AG10803 (cell line): ENCODE results near the gene C5orf34.
"Not testable (repeated sequence)": the region's sequence is repeated elsewhere in the genome, so short reads cannot be mapped to it uniquely, and the experiment has no call there.

Source experiments
- DNase-seq: peaks from one replicate; pipeline ENCODE4 v3.0.0; 2010; ENCODE audit warnings: low read depth
- H3K4me3 ChIP-seq: 2 replicates; pipeline ENCODE4 v1.5.1; 2011; ENCODE audit warnings: mild to moderate bottlenecking, low read length, control low read depth
- TF ChIP-seq, protein P1 (sequence below): conservative IDR thresholded peaks from 2 replicates; pipeline ENCODE4 v1.5.1; 2011; ENCODE audit warnings: mild to moderate bottlenecking, low read length, control low read depth, inconsistent platforms

The C5orf34 gene

DNA sequence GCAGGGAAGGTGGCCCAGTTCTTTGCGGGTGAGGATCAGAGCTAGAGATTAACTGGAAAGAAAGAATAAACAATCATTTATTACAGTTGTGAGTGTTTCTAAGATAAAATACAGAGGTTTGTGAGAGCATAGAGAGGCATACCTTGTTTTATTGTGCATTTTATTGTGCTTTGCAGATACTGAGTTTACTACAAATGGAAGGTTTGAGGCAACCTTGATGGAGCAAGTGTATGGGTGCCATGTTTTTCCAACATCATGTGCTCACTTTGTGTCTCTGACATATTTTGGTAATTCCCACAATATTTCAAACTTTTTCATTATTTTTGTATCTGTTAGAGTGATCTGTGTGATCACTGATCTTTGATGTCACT, 715 bp upstream of the C5orf34 start:
- TF ChIP-seq, protein P1, sequence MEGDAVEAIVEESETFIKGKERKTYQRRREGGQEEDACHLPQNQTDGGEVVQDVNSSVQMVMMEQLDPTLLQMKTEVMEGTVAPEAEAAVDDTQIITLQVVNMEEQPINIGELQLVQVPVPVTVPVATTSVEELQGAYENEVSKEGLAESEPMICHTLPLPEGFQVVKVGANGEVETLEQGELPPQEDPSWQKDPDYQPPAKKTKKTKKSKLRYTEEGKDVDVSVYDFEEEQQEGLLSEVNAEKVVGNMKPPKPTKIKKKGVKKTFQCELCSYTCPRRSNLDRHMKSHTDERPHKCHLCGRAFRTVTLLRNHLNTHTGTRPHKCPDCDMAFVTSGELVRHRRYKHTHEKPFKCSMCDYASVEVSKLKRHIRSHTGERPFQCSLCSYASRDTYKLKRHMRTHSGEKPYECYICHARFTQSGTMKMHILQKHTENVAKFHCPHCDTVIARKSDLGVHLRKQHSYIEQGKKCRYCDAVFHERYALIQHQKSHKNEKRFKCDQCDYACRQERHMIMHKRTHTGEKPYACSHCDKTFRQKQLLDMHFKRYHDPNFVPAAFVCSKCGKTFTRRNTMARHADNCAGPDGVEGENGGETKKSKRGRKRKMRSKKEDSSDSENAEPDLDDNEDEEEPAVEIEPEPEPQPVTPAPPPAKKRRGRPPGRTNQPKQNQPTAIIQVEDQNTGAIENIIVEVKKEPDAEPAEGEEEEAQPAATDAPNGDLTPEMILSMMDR = no peak
- H3K4me3 ChIP-seq = peak overlapping the region; percentile 84
- no peak for DNase-seq

DNA sequence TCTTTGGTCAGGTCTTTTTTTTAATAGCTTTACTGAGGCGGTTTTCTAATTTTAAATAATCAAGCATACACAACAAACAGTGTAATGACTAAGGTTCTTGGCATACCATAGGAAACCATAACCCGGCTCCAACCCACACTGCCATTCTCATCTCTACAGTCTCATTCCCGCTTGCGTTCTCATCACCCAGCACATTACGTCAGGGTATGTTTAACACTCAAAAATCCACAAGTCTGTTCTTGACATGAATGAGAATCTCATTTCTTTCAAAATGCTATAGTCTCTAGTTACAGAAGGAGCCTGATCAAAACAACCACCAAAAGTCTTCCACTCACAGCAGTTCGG, 505 bp downstream of the C5orf34 start:
- TF ChIP-seq, protein P1 = no peak
- peak; percentile 75 for DNase-seq
- H3K4me3 ChIP-seq = peak overlapping the region; percentile 84

DNA sequence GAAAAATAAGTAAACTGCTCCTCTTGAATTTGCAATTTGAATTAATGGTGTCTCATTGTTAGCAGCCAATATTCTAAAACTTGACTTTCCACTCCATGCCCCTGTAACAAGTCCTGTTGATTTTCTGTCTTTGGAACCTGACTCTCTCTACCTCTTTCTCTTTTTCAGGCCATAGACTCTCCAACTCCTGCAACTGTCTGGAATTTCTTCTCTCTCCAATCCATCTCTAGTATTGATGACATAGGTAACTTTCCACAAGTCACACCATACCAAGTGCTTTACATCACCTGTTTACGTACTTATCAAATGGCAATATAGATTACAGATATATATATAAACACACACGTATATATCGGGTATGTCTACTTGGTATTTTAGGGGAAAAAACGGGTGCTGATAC, 923 bp downstream of the C5orf34 start:
- DNase-seq = no peak
- H3K4me3 ChIP-seq = peak overlapping the region; percentile 84
- TF ChIP-seq, protein P1 = no peak

DNA sequence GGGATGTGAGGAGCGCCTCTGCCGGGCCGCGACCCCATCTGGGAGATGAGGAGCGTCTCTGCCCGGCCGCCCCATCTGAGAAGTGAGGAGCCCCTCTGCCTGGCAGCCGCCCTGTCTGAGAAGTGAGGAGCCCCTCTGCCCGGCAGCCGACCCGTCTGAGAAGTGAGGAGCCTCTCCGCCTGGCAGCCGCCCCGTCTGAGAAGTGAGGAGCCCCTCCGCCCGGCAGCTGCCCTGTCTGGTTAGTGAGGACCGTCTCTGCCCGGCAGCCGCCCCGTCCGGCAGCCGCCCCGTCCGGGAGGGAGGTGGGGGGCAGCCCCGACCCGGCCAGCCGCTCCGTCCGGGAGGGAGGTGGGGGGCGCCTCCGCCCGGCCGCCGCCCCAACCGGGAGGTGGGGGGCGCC, 3.9 kb downstream of the C5orf34 start:
- not testable (repeated sequence) for DNase-seq, H3K4me3 ChIP-seq

DNA sequence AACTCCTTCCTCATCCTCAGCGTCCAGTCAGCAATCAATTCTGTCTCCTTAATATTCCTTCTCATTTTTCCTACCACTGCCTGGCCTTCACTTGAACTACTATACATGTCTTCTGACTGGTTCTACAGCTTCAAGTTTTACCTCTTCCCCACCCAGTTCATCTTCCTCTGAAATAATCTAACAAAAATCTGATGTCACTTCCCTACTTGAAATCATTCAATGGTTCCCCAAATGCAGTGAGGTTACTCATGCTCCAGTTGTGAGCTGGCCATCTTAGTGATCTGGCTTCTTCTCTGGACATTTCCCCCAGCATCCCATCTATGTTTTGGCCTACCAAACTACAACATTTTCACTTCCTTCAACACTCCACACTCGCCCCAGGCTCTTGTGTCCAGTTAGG, 16.4 kb downstream of the C5orf34 start:
- DNase-seq = no peak
- TF ChIP-seq, protein P1 = no peak
- no peak overlapping the region for H3K4me3 ChIP-seq

DNA sequence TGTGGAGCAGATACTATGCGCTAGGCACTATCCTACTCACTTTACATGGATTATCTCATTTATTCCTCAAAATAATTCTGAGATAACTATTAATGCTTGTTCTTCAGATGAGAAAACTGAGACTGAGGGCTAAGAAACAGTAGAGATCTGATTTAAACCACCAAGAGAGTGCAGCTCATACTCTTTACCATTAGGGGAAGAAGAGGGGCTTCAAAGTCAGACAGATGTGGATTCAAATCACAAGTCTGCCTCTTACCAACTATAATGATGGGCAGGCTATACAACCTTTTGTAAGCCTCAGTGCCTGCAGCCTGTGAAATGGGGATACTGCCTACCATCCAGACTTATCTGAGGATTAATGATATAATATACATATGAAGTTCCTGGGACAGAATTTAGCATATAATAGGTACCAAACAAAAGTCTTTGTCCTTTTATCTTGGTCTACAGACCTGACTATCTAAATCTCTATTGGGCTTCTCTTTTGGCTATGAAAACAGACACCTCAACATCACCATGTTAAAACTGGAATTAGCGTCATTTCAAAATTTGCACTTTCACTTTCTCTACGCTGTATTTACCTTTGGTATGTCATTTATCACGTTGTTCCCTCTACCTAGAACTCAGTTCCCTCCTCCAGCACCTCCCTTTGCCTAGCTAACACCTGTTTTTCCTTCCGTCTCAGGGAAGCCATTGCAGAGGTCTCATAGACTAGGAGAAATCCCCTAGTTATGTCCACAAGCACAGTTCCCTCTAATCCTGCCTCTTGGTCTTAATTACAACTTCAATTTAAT, 17.4 kb downstream of the C5orf34 start:
- no peak overlapping the region for H3K4me3 ChIP-seq
- TF ChIP-seq, protein P1 = no peak
- DNase-seq = no peak

DNA sequence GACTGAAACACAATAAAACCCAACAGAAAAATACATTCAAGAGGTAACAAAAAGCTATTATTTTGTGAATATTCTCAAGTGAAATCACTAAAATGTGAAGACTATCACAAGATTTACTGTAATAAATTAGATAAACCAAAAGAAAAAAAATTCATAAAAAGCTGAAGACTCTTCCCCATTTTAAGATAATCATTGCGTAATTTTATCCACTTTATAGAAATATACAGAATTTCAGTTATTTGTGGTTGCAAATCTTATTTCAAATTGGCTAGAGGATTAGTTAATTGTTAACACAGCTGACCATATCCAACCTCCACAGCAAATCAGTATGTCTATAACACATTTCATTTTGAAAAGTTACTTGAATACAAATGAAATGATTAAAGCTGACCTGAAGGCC, 23.6 kb downstream of the C5orf34 start:
- TF ChIP-seq, protein P1 = no peak
- H3K4me3 ChIP-seq = no peak overlapping the region
- no peak for DNase-seq

DNA sequence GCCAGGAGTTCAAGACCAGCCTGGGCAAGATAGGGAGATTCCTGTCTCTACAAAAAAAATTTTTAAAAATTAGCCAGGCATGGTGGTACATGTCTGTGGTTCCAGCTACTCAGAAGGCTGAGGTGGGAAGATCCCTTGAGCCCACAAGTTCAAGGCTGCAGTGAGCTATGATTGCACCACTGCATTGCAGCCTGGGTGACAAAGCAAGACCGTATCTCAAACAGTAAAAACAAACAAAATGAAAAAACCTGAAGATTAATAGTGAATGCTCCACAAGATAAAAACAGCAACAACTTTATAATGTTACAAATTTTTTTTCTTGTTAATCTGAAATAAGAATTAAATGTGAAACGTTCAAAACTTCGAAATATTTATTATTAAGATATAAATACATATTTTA, 28.6 kb downstream of the C5orf34 start:
- TF ChIP-seq, protein P1 = no peak
- no peak overlapping the region for H3K4me3 ChIP-seq
- DNase-seq = no peak
